ENCODE data around the gene NBEA.

The NBEA gene

GRCh38 chr13:34911159-34911558 is 30.9 kb upstream of the NBEA start:
- no peak overlapping the region for H3K4me3 ChIP-seq (ENCODE audit: low read depth, low read length)
- ChIA-PET CTCF (no interaction called here), POLR2A (no interaction called here)
- H3K27ac ChIP-seq (ENCODE audit: extremely low read depth, low read depth, low read length), result no peak overlapping the region
- no peaks in the 10 kb centered on the region for H3K4me1 ChIP-seq (ENCODE audit: control insufficient read depth, insufficient read depth, low read length)
- TF ChIP-seq ZNF324 (tag by site-specific recombination; IDR thresholded peaks at IDR 0.05), result no peak
- TF ChIP-seq ZNF76 (tag by site-specific recombination; IDR thresholded peaks at IDR 0.05; ENCODE audit: borderline replicate concordance, low read depth), result no peak
- TF ChIP-seq PRDM1 (tag by site-specific recombination; IDR thresholded peaks at IDR 0.05), result no peak
- no peak for TF ChIP-seq KLF9 (tag by site-specific recombination; IDR thresholded peaks at IDR 0.05; ENCODE audit: low read depth)
- no peak for TF ChIP-seq ZSCAN16 (tag by site-specific recombination; IDR thresholded peaks at IDR 0.05)
- TF ChIP-seq ZSCAN18 (tag by site-specific recombination; IDR thresholded peaks at IDR 0.05), result no peak
- TF ChIP-seq ELK4 (IDR thresholded peaks at IDR 0.05; ENCODE audit: borderline replicate concordance, low read depth, low read length), result no peak
- TF ChIP-seq ZNF423 (tag by site-specific recombination; IDR thresholded peaks at IDR 0.05), result no peak
- TF ChIP-seq ZNF830 (tag by site-specific recombination; IDR thresholded peaks at IDR 0.05; ENCODE audit: low read depth), result no peak
- TF ChIP-seq ZNF155 (tag by site-specific recombination; IDR thresholded peaks at IDR 0.05), result no peak
- TF ChIP-seq ZNF549 (tag by site-specific recombination; IDR thresholded peaks at IDR 0.05), result no peak
- no peak for TF ChIP-seq REPIN1 (tag by site-specific recombination; IDR thresholded peaks at IDR 0.05; ENCODE audit: low read depth)
- no peak for TF ChIP-seq BCL11B (tag by site-specific recombination; IDR thresholded peaks at IDR 0.05; ENCODE audit: low read depth)
- H3K36me3 ChIP-seq (ENCODE audit: control insufficient read depth in 2 of 2, insufficient read depth in 1 of 2, low read length in 2 of 2), result no peaks in the 10 kb centered on the region
- H3K9me3 ChIP-seq (ENCODE audit: control insufficient read depth, insufficient read depth, low read depth, low read length), result no peaks in the 10 kb centered on the region

GRCh38 chr13:34913040-34913439 is 29.0 kb upstream of the NBEA start:
- Histone ChIP-seq H3K27ac (ENCODE audit: extremely low read depth, low read depth, low read length) (no peak overlapping the region), H3K36me3 (ENCODE audit: control insufficient read depth in 2 of 2, insufficient read depth in 1 of 2, low read length in 2 of 2) (no peaks in the 10 kb centered on the region), H3K4me3 (ENCODE audit: low read depth, low read length) (no peak overlapping the region), H3K9me3 (ENCODE audit: control insufficient read depth, insufficient read depth, low read depth, low read length) (no peaks in the 10 kb centered on the region), H3K4me1 (ENCODE audit: control insufficient read depth, insufficient read depth, low read length) (no peaks in the 10 kb centered on the region)
- POLR2A ChIA-PET, result no interaction called here
- TF ChIP-seq ZSCAN30 (tag by site-specific recombination; IDR thresholded peaks at IDR 0.05) (no peak), KLF17 (tag by site-specific recombination; IDR thresholded peaks at IDR 0.05) (no peak), KLF8 (tag by site-specific recombination; IDR thresholded peaks at IDR 0.05) (no peak), KLF10 (tag by site-specific recombination; IDR thresholded peaks at IDR 0.05) (no peak), REST (tag by site-specific recombination; IDR thresholded peaks at IDR 0.05) (peak; percentile 92)
- CTCF ChIA-PET, result no interaction called here
